Measurements from ENCODE around the gene KCTD4.
"Not testable (repeated sequence)": the region's sequence is repeated elsewhere in the genome, so short reads cannot be mapped to it uniquely, and the experiment has no call there.

KCTD4 gene

GRCh38 chr13:45200701-45201232 is at the start of gene KCTD4:
Gene KCTD4 (minus strand): TSS chr13:45201045. CDS start chr13:45194567, 6,478 bp downstream.
- DNase-seq: no peak

DNA sequence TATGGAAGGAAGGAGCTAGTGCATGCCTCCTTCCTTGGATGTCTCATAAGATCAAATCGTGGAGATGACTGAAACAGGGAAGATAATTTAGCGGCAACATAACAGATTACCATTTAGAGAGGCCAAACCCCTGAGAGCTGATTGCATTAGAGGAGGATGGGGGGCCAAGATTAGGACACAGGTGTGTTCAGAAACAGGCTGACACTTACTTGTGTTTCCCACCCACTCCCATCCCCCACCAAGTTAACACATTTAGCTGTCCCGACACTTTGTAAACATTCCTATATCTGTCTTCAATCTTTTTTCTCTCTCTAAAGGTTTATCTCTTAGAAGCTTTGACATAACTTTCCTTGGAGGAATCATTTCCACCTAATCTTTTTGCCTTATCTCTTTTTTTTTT is 48.8 kb upstream of the KCTD4 start:
- no peak for DNase-seq

GRCh38 chr13:45244736-45245135 is 43.9 kb upstream of the KCTD4 start:
- not testable (repeated sequence) for DNase-seq

DNA sequence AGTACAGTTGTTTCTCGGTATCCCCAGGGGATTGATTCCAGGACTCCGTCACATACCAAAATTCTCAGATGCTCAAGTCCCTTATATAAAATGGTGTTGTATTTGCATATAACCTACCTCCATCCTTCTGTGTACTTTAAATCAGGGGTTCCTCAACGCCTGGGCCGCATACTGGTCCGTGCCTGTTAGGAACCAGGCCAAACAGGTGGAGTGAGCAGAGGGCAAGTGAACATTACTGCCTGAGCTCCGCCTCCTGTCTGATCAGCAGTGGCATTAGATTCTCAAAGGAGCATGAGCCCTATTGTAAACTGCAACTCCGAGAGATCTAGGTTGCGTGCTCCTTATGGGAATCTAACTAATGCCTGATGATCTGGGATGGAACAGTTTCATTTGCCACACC is 42.2 kb upstream of the KCTD4 start:
- no peak for DNase-seq

GRCh38 chr13:45242524-45242923 is 41.7 kb upstream of the KCTD4 start:
- no peak for DNase-seq

- DNase-seq: no peak
Measured at GRCh38 chr13:45242070-45242469, 41.2 kb upstream of the KCTD4 start.

GRCh38 chr13:45240143-45240542 is 39.3 kb upstream of the KCTD4 start:
- no peak for DNase-seq

GRCh38 chr13:45238945-45239795 is 38.3 kb upstream of the KCTD4 start:
- no peak for DNase-seq

GRCh38 chr13:45232591-45232990 is 31.7 kb upstream of the KCTD4 start:
- no peak for DNase-seq

GRCh38 chr13:45231722-45232121 is 30.9 kb upstream of the KCTD4 start:
- DNase-seq: no peak

DNA sequence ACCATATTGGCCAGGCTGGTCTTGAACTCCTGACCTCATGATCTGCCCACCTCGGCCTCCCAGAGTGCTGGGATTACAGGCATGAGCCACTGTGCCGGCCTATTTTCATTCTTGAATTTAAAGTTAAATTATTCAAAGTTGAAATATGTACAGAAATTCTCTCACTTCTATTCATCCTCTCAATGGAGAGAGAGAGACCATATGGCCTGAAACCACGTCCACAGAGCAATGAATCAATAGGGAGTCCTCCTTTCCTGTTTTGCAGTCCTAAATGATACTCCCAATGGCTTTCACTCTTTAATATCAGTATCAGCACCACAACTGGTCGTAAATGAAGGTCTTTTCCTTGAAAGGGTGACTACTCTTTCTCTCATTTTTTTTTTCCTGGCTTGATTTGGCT is 30.5 kb upstream of the KCTD4 start:
- no peak for DNase-seq

DNA sequence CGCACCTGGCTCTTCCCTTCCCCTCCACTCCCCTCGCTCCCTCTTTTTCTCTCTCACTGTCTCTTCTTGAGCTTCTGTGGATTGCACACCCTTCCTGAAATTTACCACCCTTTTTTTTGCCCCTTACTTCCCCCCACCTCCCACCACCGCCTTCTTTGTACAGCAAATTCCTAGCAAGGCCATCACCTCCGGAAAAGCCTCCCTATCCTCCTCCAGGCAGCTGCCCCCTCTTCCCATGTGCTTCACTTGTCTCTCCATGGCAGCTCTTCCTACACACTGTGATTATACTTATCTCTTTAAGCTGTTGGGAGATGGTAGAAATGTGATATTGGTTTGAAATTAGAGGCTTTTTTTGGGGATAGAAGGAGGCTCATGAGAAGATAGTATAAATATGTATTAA is 28.3 kb upstream of the KCTD4 start:
- no peak for DNase-seq

- no peak for DNase-seq
Measured at GRCh38 chr13:45228002-45228401, 27.2 kb upstream of the KCTD4 start.

DNA sequence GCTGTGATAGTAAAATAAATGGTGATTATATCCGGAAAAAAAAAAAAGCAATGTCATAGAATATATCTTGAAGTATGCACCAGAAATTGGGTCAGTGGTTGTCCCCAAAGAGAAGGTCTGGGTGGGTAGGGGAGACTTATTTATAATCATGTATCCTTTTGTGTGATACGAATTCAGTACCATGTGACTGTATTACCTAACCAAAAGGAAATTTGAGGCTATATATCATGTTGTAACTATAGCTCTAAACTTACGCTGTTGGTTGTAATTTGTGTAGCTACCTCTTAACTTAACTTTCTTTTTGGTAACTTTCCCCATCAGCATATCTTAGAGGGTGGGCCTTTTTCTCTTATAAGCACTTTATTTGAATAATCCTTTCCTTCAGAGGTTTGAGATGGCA is 25.2 kb upstream of the KCTD4 start:
- DNase-seq: no peak

DNA sequence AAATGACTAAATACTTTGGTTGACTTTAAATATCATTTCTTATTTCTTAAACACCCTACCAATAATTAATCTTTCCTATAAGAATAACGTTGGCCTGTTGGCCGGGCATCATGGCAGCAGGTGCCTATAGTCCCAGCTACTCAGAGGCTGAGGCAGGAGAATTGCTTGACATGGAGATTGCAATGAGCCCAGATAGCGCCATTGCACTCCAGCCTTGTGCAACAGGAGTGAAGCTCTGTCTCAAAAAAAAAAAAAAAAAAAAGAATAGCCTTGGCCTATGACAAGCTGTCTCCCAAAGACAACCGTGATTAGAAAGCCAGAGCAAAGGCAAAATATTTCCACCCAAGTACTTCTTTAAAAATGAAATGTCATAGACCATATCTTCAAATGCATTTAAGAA is 24.5 kb upstream of the KCTD4 start:
- DNase-seq: no peak

DNA sequence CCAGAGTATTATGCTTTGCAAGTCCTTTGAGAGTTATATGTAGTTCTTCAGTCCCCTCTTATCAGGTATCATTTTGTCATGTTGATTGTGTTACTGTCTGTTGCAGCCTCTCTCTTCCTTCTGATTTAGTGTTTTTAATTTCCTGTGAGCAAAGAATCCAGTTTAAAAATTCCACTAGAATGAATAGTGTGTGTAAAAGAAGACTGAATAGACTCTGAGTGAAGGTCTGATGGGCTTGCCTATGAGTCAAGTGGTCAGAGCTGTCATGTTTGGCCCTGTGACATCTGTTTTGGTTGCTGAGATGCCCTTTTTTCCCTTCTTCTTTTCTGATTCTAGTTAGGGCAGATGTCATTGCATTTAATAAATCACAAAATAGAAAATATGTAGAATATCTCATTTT is 23.3 kb upstream of the KCTD4 start:
- DNase-seq: no peak

GRCh38 chr13:45222919-45223318 is 22.1 kb upstream of the KCTD4 start:
- DNase-seq: no peak

DNA sequence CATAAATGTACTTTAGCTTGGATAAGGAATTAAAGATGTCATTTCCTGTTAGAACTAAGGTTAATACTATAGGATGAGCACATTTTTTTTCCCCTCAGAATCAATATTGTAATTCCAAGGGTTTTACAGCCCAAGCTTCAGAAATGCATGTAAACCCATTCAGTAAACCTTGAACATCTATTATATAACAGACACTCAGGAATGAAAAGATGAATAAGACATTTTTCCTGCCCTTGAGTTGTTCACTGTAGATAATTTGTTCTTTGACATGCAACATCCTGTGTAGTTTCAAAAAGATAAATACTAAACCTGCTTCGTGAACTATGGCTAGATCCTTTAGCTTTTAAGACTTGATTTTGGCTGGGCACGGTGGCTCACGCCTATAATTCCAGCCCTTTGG is 21.7 kb upstream of the KCTD4 start:
- DNase-seq: no peak

DNA sequence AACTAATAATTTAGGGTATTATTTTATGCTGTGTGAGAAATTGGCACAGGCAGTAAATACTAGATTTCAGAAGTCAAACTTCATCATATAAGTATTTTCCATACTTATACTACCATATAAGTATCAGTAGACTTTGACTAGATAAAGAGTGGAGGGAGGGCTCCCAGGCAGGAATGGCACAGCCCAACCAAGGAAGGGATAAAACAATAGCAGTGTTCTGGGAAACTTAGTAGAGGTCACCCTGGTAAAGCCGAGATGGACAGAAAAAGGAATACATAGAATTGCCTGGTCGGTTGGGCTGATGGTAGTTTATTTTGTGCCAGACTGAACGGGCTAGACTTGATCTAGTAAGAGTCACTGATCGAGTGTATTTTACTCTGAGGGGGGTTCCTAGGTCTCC is 19.6 kb upstream of the KCTD4 start:
- DNase-seq: no peak

DNA sequence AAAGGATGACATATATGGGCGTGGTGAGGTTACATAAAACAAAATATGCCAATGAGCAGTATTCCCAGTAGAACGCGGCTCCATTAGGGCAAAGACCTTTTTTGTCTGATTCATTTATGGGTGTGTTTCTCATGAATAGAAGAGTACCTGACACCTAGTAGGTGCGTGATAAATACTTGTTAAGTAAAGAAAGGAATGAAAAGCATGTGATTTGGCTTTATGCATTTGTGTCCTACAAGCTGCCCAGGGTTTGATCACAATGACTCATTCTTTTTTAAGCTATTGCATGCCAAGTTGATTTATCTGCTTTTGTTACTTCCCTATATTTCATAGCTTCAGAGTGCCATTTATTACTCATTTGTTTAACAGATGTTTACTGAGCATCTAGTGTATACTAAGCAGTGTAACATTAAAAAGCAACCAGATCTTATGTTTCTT is 19.1 kb upstream of the KCTD4 start:
- DNase-seq: no peak

- no peak for DNase-seq
Measured at GRCh38 chr13:45219123-45219891, 18.5 kb upstream of the KCTD4 start.

GRCh38 chr13:45218689-45219088 is 17.8 kb upstream of the KCTD4 start:
- DNase-seq: no peak

DNA sequence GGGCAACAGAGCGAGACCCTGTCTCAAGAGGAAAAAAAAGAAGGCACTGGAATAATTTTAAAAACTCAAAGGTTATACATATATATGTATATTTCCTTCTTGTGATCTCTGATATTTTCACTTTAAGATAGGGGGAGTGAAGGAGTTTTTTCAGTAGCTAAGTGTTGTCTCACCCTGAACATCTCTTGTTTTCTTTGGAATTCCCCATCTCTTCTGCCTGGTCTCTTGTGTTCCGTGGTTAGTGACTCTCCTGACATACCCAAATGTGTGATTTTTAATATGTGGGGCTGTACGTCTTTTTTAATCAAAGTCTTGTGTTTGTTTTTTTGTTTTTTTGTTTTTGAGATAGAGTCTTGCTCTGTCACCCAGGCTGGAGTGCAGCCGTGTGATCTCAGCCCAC is 15.3 kb upstream of the KCTD4 start:
- DNase-seq: no peak
